NB4 (cell line): ENCODE results near the gene SBNO2.

Experiments used
- DNase-seq: peaks from one replicate; pipeline ENCODE4 v3.0.0; 2010; ENCODE audit warnings: low read depth
- H3K4me3 ChIP-seq: one replicate; pipeline ENCODE4 v1.5.1; 2011; ENCODE audit warnings: mild to moderate bottlenecking, low read depth, low read length, moderate library complexity
- CTCF ChIP-seq: IDR thresholded peaks from one replicate; pipeline ENCODE4 v1.5.1; 2012; ENCODE audit warnings: low read depth, low read length
- MAX ChIP-seq: IDR thresholded peaks from 2 replicates; pipeline ENCODE4 v1.6.1; 2011; ENCODE audit warnings: low read depth, low read length
- MYC ChIP-seq: IDR thresholded peaks from 2 replicates; pipeline ENCODE4 v1.6.1; 2011; ENCODE audit warnings: low read depth, low read length
- POLR2A ChIP-seq: IDR thresholded peaks from 2 replicates; pipeline ENCODE4 v1.6.1; 2011; ENCODE audit warnings: mild to moderate bottlenecking; ENCODE audit not compliant: insufficient read length; ENCODE audit errors: extremely low read depth

The SBNO2 gene

GRCh38 chr19:1169921-1170885, 3.9 kb downstream of the SBNO2 start:
- TF ChIP-seq MAX (no peak), POLR2A (no peak), CTCF (no peak), MYC (no peak)
- no peak for DNase-seq
- no peak overlapping the region for H3K4me3 ChIP-seq

- H3K4me3 ChIP-seq = no peak overlapping the region
- TF ChIP-seq CTCF (no peak), POLR2A (no peak), MYC (no peak), MAX (no peak)
- DNase-seq = no peak
Observed at GRCh38 chr19:1169411-1169791, 4.7 kb downstream of the SBNO2 start.

GRCh38 chr19:1168572-1169410, 5.3 kb downstream of the SBNO2 start:
- no peak overlapping the region for H3K4me3 ChIP-seq
- TF ChIP-seq MYC (no peak), MAX (no peak), POLR2A (no peak), CTCF (no peak)
- no peak for DNase-seq

GRCh38 chr19:1167687-1168571, 6.1 kb downstream of the SBNO2 start:
- no peak overlapping the region for H3K4me3 ChIP-seq
- TF ChIP-seq CTCF = no peak
- no peak for TF ChIP-seq POLR2A
- no peak for TF ChIP-seq MAX
- TF ChIP-seq MYC = no peak

GRCh38 chr19:1166872-1167573, 7.0 kb downstream of the SBNO2 start:
- H3K4me3 ChIP-seq = no peak overlapping the region
- no peak for TF ChIP-seq MAX
- TF ChIP-seq POLR2A = no peak
- TF ChIP-seq MYC = no peak
- no peak for TF ChIP-seq CTCF
- no peak for DNase-seq

More at GRCh38 chr19:1167687-1168571, 6.1 kb downstream of the SBNO2 start:
- DNase-seq = no peak
